ENCODE measurements around the gene SMARCD1.

Gene SMARCD1

DNA sequence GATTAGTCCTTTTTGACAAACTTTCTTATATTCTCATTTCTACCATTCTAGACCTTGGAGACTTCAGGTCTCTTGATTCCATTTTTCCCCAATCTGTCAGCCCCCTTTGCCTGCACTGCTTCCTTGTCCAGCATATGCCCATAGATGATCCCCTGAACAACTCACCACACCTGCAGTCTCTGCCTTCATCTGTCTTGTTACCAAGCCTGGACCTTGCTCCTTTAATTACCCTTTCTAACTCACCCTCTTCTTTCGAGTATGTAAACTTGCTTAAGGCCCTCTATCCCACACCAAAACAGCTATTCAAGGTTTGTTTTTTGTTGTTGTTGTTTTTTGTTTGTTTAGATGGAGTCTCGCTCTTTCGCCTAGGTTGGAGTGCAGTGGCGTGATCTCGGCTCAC is 36.5 kb downstream of the SMARCD1 start:
- in situ Hi-C loops (cut with MboI; ENCODE audit: low pct_unique_long_range_greater_than_20kb, low sequenced_read_pairs, unreplicated experiment) = no loop called here
- TF ChIP-seq CTCF (IDR thresholded peaks at IDR 0.05; ENCODE audit: extremely low read depth, insufficient read depth, missing control alignments) = no peak

GRCh38 chr12:50123203-50123602 is 38.1 kb downstream of the SMARCD1 start:
- TF ChIP-seq CTCF (IDR thresholded peaks at IDR 0.05; ENCODE audit: extremely low read depth, insufficient read depth, missing control alignments) = no peak
- in situ Hi-C loops (cut with MboI; ENCODE audit: low pct_unique_long_range_greater_than_20kb, low sequenced_read_pairs, unreplicated experiment) = no loop called here
- no peak for DNase-seq (ENCODE audit: low spot score)

More for the DNA sequence above, 36.5 kb downstream of the SMARCD1 start:
- no peak for DNase-seq (ENCODE audit: low spot score)

GRCh38 chr12:50127546-50127945 is 42.4 kb downstream of the SMARCD1 start:
- in situ Hi-C loops (cut with MboI; ENCODE audit: low pct_unique_long_range_greater_than_20kb, low sequenced_read_pairs, unreplicated experiment) = no loop called here
- no peak for DNase-seq (ENCODE audit: low spot score)
- TF ChIP-seq CTCF (IDR thresholded peaks at IDR 0.05; ENCODE audit: extremely low read depth, insufficient read depth, missing control alignments) = no peak

- TF ChIP-seq CTCF (IDR thresholded peaks at IDR 0.05; ENCODE audit: extremely low read depth, insufficient read depth, missing control alignments) = no peak
- no peak for DNase-seq (ENCODE audit: low spot score)
- in situ Hi-C loops (cut with MboI; ENCODE audit: low pct_unique_long_range_greater_than_20kb, low sequenced_read_pairs, unreplicated experiment) = no loop called here
Measured at GRCh38 chr12:50129290-50129689, 44.1 kb downstream of the SMARCD1 start.

DNA sequence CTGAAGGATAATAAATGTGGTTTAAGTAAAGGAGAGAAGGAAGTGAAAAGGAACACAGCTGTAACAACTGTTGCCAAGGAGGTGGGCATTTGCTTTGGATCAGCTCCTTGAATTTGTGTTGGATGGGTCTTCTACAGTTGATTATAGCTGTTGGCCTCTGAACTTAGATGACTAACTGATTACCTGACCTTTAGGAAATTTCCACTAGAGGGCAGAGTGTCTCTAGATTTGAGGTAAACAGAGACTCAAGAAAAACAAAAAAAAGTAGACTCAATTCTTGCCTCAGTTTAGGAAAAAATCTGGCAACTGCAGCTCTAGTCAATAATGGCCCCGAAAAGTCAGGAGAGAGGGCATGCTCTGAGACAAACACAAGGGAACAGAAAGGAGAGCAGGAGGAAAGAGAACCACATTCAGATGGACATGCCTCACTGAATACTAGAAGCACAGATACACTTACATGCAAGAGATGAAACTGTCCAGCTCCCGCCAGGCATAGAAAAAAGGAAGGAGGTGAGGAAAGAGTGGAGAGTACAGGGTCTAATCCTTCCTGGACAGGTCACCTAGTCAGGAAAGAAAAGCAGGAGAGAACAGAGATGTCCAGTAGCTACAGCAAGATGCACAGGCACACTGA is 47.5 kb downstream of the SMARCD1 start:
- TF ChIP-seq CTCF (IDR thresholded peaks at IDR 0.05; ENCODE audit: extremely low read depth, insufficient read depth, missing control alignments) = peak; percentile 60
- in situ Hi-C loops (cut with MboI; ENCODE audit: low pct_unique_long_range_greater_than_20kb, low sequenced_read_pairs, unreplicated experiment) = no loop called here

DNA sequence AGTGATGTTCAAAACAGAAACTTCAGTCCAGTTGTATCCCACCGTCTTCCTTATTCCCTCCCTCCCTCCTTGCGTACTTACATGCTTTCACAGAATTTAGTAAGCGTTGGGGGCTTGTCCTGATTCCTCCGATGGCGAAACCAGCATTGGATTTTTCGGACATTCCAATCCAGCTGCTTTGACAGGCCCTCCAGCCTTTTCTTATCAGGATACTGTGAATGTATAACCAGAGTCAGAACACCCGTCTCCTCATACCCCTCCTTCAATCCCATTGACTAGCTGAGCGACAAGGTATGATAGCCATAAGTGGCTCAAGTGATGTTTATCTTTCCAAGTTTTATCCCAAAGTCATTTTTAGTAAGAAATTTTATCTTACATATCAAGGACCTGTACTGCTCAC is 57.9 kb downstream of the SMARCD1 start:
- no peak for DNase-seq (ENCODE audit: low spot score)
- in situ Hi-C loops (cut with MboI; ENCODE audit: low pct_unique_long_range_greater_than_20kb, low sequenced_read_pairs, unreplicated experiment) = no loop called here
- TF ChIP-seq CTCF (IDR thresholded peaks at IDR 0.05; ENCODE audit: extremely low read depth, insufficient read depth, missing control alignments) = no peak

More for the DNA sequence above, 47.5 kb downstream of the SMARCD1 start:
- peak; percentile 50 for DNase-seq (ENCODE audit: low spot score)
